ENCODE data around the gene GABRP.

GABRP gene

DNA sequence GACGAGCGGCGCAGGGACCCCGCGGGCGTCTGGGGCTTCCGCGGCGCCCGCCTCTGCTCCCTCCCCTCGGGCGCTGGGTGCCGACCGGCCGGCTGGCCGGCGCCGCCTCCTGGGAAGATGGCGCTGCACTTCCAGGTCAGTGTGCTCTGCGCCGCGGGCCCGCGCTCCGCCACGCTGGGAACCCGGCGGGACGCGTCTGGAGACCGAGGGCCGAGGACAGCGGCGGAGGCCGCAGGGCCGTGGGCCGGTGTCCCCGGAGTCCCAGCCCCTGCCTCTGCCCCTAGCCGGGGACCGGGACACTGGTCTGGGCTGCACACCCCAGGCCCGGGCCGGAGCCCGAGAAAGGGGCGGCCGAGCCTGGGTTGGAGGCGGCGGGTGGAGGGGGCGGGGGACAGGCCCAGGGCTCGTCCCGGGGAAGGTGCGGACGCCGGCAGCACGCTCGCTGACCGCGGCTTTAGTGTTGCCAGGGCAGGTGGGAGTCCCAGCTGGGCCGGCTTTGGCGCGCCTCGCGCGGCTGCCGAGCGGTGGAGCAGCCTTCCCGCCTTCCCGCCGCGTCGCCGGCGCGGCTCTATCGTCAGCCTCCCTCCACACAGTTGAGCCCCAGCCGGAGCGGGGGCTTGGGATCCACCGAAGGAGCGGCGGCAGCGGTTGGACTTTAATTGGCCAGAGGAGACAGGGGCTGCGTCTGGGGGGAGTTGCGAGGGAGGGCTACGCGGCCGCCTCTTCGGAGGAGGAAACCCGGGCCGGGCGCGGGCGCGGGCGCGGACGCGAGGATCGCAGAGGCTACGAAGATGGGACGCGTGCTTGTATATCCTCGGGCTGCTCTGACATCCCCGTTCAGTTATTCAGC lies 78.6 kb downstream of the GABRP start, which contains the start of gene RANBP17:
Gene RANBP17 (plus strand): TSS at position 102 of the 850 bp plus-strand sequence.
- DNase-seq: no peak

DNA sequence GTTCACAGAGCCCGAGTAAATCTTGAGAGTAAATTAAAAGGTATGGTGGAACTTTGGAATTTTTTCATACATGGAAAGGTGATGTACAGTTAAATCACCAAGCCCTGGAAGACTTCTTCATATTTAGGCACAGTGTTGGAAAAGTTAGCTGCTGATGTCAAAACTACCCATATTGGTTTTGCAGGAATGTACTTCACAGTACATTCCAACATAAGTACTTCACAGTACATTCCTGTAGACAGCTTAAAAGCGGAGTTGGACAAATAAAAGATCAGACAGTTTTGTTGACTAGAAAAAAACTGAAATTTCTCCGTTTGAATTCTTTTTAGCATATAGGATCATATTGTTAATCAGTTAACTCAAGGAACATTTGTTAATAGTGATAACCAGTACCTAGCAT lies 80.1 kb downstream of the GABRP start:
- no peak for DNase-seq
